Immature natural killer cell (primary cell): Measurements from ENCODE around the gene KIF6. TPM values are rescaled to one million over a fixed set of nuclear protein-coding genes. Genes with fewer than 3 reads are reported as not detected.

ENCODE experiments used
- DNase-seq, 3 donors: peaks; one replicate each; pipeline ENCODE4 v3.0.0; 2022; ENCODE audit warnings: mixed read lengths in 1 of 3
- H3K27ac Mint-ChIP-seq, 6 donors: one replicate each; pipeline ENCODE4 v1.8.0; 2020; ENCODE audit warnings: mixed read lengths in 6 of 6, mild to moderate bottlenecking in 5 of 6, inconsistent platforms in 4 of 6, moderate library complexity in 3 of 6
- H3K27me3 Mint-ChIP-seq, 3 donors: one replicate each; pipeline ENCODE4 v1.8.0; 2020 to 2021; ENCODE audit warnings: low read depth in 3 of 3, mild to moderate bottlenecking in 3 of 3, mixed read lengths in 3 of 3, moderate library complexity in 3 of 3, inconsistent platforms in 1 of 3
- H3K36me3 Mint-ChIP-seq, 3 donors: one replicate each; pipeline ENCODE4 v1.8.0; 2020; ENCODE audit warnings: mixed read lengths in 3 of 3, inconsistent platforms in 2 of 3, mild to moderate bottlenecking in 2 of 3
- H3K4me1 Mint-ChIP-seq, 2 donors: one replicate each; pipeline ENCODE4 v1.8.0; 2020; ENCODE audit warnings: inconsistent platforms in 2 of 2, mild to moderate bottlenecking in 2 of 2, mixed read lengths in 2 of 2, moderate library complexity in 1 of 2
- H3K4me3 Mint-ChIP-seq, 5 donors: one replicate each; pipeline ENCODE4 v1.8.0; 2020; ENCODE audit warnings: mild to moderate bottlenecking in 5 of 5, mixed read lengths in 5 of 5, inconsistent platforms in 3 of 5, moderate library complexity in 3 of 5
- H3K9me3 Mint-ChIP-seq, 6 donors: one replicate each; pipeline ENCODE4 v1.8.0; 2020; ENCODE audit warnings: mild to moderate bottlenecking in 6 of 6, mixed read lengths in 6 of 6, inconsistent platforms in 4 of 6, moderate library complexity in 3 of 6
- polyA plus RNA-seq, 3 donors: library from polyadenylated mRNA; unstranded; fragments of 300-500 nt; fragmentation: Illumina TruSeq; gene quantifications; one replicate each; pipeline ENCODE4 v1.2.3, GENCODE V29; 2021

KIF6 gene
- polyA plus RNA-seq, 3 donors from 2014 or later = not detected

DNA sequence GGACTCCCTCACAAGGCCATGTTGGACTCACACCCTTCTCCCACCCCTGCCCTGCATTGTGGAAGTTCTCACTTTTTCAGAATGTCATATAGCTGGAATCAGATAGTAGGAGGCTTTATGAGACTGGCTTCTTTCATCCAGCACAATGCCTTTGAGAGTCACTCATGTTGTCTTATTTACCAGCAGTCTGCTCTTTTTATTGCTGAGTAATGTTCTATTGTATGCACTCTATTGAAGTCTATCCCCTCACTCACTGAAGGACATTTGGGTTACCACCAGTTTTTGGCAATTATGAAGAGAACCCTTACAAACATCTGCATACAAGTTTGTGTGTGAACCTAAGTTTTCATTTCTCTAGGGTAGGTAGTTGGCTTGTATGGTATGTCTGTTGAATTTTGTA is 321.9 kb downstream of the KIF6 start:
- Mint-ChIP-seq H3K36me3 (no peaks in the 10 kb centered on the region), H3K4me1 (no peaks in the 10 kb centered on the region), H3K9me3 (no peaks in the 10 kb centered on the region), H3K4me3 (no peak overlapping the region), H3K27me3 (peaks cover 0 to 2% (median 1%) of the 10 kb centered on the region in 3 donors), H3K27ac (no peak overlapping the region)
- no peak for DNase-seq

DNA sequence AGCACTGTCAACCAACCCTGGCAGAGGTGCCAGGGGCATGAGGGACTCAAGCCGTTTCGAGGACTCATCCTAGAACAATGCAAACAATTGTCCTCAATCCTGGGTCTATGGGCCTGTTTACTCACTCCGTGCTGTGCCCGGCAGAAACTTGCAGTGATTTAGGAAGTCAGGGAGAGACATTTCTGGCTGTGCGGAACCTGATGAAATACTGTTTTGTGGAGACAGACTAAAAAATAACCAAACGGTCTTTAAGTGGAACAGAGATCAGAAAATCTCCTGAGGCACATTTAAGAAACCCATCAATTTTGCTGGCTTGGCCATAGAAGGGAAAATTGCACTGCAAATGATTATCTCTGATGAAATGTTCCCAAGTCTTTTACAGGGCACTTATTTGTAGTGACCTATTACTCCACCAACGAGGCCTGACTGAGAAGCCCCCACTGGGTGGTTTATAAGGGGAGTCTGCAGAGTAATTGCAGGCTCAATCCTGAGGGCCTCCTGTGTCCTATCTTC is 322.9 kb downstream of the KIF6 start:
- H3K4me3 Mint-ChIP-seq = no peak overlapping the region
- H3K27ac Mint-ChIP-seq = no peak overlapping the region
- H3K27me3 Mint-ChIP-seq = peaks cover 0 to 1% (median 0%) of the 10 kb centered on the region in 3 donors
- H3K4me1 Mint-ChIP-seq = no peaks in the 10 kb centered on the region
- no peaks in the 10 kb centered on the region for H3K36me3 Mint-ChIP-seq
- H3K9me3 Mint-ChIP-seq = no peaks in the 10 kb centered on the region
- no peak for DNase-seq

DNA sequence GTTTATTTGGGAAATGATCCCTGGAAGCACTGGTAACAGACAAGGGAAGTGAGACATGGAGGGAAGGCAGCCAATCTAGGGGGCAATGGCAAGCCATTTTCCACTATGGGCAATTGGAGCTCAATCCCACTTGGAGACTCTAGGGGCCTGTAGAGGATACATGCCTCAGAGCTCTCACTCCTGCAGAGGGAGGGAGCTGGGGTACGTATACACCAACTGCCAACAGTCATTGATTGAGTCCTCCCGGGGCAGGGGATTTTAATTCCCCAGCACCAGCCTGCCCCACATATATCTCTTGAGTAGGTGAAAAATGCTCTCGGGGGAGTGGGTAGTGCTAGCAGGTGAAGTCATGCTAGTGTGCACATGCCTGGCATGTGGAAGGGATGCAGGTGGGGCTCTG is 323.8 kb downstream of the KIF6 start:
- Mint-ChIP-seq H3K27ac (no peak overlapping the region), H3K27me3 (peaks cover 0 to 1% (median 0%) of the 10 kb centered on the region in 3 donors), H3K4me1 (no peaks in the 10 kb centered on the region)

DNA sequence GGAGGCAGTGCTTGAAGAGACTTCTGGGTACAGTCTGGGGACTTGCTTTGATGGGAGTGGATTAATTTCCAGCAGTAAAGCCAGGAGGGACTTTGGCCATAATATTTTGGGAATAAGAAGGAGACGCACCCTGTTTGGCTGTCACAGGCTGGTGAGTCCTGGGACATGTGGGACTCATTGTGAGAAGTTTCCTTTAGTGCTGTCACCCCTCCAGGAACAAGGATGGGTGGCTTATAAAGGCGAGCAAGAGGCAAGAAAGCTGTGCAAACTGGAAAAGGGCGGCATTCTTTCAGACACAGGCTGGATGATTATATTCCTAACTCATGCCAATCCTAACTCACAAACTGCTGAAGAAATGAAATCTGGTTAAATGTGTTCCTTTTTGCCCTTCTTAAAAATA is 325.2 kb downstream of the KIF6 start:
- no peaks in the 10 kb centered on the region for H3K36me3 Mint-ChIP-seq
- DNase-seq = no peak
- no peak overlapping the region for H3K27ac Mint-ChIP-seq
- H3K27me3 Mint-ChIP-seq = peaks cover 0 to 3% (median 0%) of the 10 kb centered on the region in 3 donors
- H3K4me1 Mint-ChIP-seq = no peaks in the 10 kb centered on the region
- no peaks in the 10 kb centered on the region for H3K9me3 Mint-ChIP-seq
- H3K4me3 Mint-ChIP-seq = no peak overlapping the region

More for the DNA sequence above, 323.8 kb downstream of the KIF6 start:
- no peak for DNase-seq
- H3K9me3 Mint-ChIP-seq = no peaks in the 10 kb centered on the region
- no peaks in the 10 kb centered on the region for H3K36me3 Mint-ChIP-seq
- H3K4me3 Mint-ChIP-seq = no peak overlapping the region

DNA sequence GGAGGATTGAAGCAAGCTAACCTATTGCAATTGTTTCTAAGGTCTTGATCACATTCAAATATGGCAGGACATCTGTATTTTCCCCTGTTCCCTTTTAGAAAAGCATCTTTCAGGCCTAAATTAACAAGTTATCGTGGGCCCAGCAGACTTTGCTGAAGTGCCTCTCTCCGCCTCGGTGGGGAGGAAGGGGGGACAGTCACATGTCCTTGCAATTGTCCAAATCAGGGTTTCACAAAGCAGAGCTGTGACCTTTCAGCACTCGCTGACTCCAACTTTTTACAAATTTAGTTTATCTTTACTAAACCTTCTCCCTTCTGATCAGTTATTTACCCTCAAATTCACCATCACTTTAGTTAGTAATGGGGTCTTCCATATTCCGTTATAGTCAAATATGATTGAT is 328.4 kb downstream of the KIF6 start:
- Mint-ChIP-seq H3K4me3 (no peak overlapping the region), H3K27me3 (peaks cover 0 to 3% (median 0%) of the 10 kb centered on the region in 3 donors), H3K27ac (no peak overlapping the region), H3K36me3 (no peaks in the 10 kb centered on the region), H3K9me3 (no peaks in the 10 kb centered on the region), H3K4me1 (no peaks in the 10 kb centered on the region)
- DNase-seq = no peak

DNA sequence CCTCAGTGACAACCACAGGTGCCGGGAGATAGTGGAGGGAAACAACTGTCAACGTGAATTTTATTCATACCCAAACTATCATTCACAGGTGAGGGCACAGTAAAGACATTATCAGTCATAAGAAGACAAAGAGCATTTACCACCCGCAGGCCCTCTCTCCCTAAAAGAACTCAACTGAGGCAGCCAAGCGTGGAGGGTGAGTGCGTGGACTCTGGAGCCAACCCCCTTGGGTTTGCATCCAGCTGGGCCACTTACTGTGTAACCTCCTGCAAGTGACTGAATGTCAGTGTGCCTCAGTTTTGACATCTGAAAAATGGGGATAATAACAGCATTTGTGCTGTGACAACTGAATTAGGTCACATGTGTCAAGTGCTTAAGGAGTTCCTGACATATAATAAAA is 332.1 kb downstream of the KIF6 start:
- Mint-ChIP-seq H3K9me3 (no peaks in the 10 kb centered on the region), H3K4me3 (no peak overlapping the region), H3K27ac (no peak overlapping the region), H3K4me1 (no peaks in the 10 kb centered on the region), H3K36me3 (no peaks in the 10 kb centered on the region), H3K27me3 (peaks cover 1 to 4% (median 4%) of the 10 kb centered on the region in 3 donors)
- no peak for DNase-seq

DNA sequence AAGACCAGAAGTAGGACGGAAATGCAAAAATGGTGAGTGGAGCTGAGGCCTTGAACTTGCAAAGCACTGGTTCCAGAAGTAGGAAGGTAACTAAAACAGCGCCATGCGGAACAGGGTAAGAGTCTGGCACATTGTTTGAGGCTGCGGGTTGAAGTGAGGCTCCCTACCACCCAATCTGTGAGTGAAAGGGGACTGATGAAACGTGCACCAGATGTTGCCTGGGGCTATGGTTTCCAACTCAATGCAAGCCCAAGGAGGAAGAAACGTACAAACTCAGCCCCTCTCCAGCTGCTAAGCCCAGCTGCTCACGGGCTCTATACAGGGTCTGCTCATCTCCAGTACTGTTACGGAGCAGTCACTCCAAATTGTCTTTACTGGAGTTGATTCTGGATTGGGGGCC is 334.0 kb downstream of the KIF6 start:
- Mint-ChIP-seq H3K4me1 (no peaks in the 10 kb centered on the region), H3K27ac (no peak overlapping the region), H3K9me3 (no peaks in the 10 kb centered on the region), H3K36me3 (no peaks in the 10 kb centered on the region), H3K4me3 (no peak overlapping the region), H3K27me3 (peaks cover 1 to 8% (median 3%) of the 10 kb centered on the region in 3 donors)
- no peak for DNase-seq

DNA sequence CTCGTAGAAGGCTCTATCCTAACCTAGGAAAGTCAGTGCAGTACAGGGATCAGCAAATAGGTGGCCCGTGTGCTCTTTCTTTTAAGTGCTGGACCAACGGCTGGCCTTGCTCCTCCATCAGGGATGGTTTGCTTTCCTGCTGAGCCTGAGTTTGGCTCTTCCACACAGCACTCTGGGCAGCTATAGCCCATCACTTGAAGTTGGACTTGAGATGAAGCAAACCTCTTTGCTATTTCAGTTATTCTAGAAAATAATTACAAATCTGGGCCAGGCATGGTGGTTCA is 335.8 kb downstream of the KIF6 start:
- DNase-seq = no peak
- H3K9me3 Mint-ChIP-seq = no peaks in the 10 kb centered on the region

GRCh38 chr6:39388606-39389483 is 336.4 kb downstream of the KIF6 start:
- Mint-ChIP-seq H3K27ac (no peak overlapping the region), H3K9me3 (no peaks in the 10 kb centered on the region), H3K4me3 (no peak overlapping the region), H3K36me3 (no peaks in the 10 kb centered on the region), H3K27me3 (peaks cover 1 to 10% (median 3%) of the 10 kb centered on the region in 3 donors), H3K4me1 (no peaks in the 10 kb centered on the region)
- no peak for DNase-seq

More for the DNA sequence above, 335.8 kb downstream of the KIF6 start:
- Mint-ChIP-seq H3K4me1 (no peaks in the 10 kb centered on the region), H3K36me3 (no peaks in the 10 kb centered on the region), H3K27me3 (peaks cover 1 to 10% (median 3%) of the 10 kb centered on the region in 3 donors), H3K4me3 (no peak overlapping the region), H3K27ac (no peak overlapping the region)

DNA sequence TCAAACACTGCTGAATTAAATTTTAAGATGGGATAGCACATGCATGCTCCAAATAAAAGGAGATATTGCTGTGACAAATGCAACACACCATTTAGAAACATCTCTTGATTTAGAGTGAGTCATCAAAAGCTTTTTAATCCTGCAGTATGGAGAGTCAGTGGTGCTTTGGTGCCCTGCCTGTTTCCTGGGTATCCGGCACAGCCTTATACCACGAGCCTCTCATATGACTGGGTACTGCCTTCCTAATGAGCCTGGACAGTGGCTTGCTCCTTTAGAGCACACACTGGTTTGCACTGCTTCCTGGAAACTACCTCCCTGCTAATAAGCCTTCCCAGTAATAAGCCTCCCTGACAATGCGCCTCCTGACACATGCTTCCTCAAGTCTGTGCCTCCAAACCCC is 337.4 kb downstream of the KIF6 start:
- peaks cover 1 to 10% (median 3%) of the 10 kb centered on the region in 3 donors for H3K27me3 Mint-ChIP-seq
- H3K36me3 Mint-ChIP-seq = no peaks in the 10 kb centered on the region
- DNase-seq = no peak
- no peaks in the 10 kb centered on the region for H3K4me1 Mint-ChIP-seq
- no peak overlapping the region for H3K4me3 Mint-ChIP-seq
- H3K9me3 Mint-ChIP-seq = no peaks in the 10 kb centered on the region
- no peak overlapping the region for H3K27ac Mint-ChIP-seq

DNA sequence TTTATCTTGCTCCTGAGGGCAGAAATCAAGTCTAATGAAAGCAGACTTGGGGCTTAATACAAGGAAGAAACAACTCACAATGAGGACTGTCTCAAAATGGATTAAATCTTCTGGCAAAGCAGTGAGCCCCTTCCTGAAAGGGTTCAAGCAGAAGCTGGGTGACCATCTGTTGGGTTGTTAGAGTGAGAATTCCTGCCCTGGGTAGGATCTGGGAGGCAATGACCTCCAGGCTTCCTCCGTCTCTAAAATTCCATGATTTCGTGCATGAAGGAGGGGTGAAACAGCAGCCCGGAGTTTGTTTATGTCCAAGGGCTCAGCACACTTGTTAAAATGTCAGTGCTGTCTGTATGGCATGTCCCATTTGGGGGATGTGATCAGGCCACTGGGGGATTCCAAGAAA is 338.7 kb downstream of the KIF6 start:
- Mint-ChIP-seq H3K9me3 (no peaks in the 10 kb centered on the region), H3K27ac (no peak overlapping the region), H3K4me3 (no peak overlapping the region), H3K27me3 (peaks cover 1 to 10% (median 3%) of the 10 kb centered on the region in 3 donors), H3K36me3 (no peaks in the 10 kb centered on the region), H3K4me1 (no peaks in the 10 kb centered on the region)
- no peak for DNase-seq

DNA sequence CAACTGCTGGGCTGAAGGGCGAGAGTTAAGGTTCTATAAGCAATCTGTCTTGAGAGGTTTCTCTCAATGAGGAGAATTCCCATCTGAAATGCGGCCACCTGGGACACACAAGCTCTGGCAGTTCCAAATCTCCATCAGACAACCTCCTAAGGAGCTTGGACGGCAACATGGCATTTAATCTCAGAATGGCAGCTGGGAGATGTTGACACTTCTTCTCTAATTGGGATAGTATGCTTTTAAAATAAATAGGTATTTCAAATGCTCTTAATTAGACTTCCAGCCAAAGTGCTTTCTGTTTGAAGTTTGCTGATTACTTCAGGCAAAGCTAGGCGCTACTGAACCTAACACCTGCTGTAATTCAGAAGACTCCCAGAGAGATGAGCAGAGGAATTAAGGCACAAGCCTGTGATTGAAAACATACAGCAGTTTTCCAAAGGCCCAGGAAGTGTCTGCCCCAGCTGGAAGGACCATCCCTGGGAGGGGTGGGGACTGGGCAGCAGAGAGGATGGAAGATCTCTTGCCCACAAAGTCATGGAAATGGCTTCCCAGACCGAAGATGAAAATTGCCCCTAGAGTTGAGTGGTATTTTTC is 343.6 kb downstream of the KIF6 start:
- H3K4me1 Mint-ChIP-seq = no peaks in the 10 kb centered on the region
- no peak for DNase-seq
- no peak overlapping the region for H3K27ac Mint-ChIP-seq
- no peaks in the 10 kb centered on the region for H3K36me3 Mint-ChIP-seq
- H3K4me3 Mint-ChIP-seq = no peak overlapping the region
- no peaks in the 10 kb centered on the region for H3K9me3 Mint-ChIP-seq
- H3K27me3 Mint-ChIP-seq = peaks cover 1 to 2% (median 2%) of the 10 kb centered on the region in 3 donors

- Mint-ChIP-seq H3K27ac (no peak overlapping the region), H3K4me1 (no peaks in the 10 kb centered on the region), H3K9me3 (no peaks in the 10 kb centered on the region), H3K27me3 (peaks cover under 1 to 2% (median 1%) of the 10 kb centered on the region in 3 donors), H3K4me3 (no peak overlapping the region), H3K36me3 (no peaks in the 10 kb centered on the region)
- DNase-seq = no peak
Observed at GRCh38 chr6:39380837-39381549, 344.2 kb downstream of the KIF6 start.

DNA sequence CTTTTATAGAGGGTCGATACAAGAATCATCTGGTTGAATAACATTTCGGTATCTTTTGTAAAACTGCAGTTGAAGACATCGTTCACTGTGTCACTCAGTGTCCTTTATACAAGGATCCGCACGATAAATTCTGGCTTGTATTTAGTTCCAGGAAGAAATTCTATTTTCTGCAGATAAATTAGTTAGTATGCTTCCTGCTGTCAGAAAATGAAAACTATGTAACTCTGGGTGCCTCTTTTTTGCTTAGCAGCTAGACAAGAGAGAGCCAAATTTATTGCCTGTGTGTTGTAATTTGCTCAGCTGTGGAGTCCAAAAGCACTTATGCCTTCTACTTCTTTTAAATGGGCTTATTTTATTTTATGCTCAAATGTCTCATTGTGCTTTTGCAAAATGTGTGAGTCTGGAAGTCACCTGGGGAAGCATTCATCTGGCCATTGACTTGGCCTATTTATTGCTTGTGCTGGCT is 346.2 kb downstream of the KIF6 start:
- Mint-ChIP-seq H3K27me3 (peaks cover 0 to 2% (median 1%) of the 10 kb centered on the region in 3 donors), H3K9me3 (no peaks in the 10 kb centered on the region), H3K4me3 (no peak overlapping the region), H3K27ac (no peak overlapping the region), H3K4me1 (no peaks in the 10 kb centered on the region), H3K36me3 (no peaks in the 10 kb centered on the region)
- DNase-seq = no peak
